Astrocyte of the cerebellum (primary cell): ENCODE results near the gene MXRA7.
"Not testable (repeated sequence)": the region's sequence is repeated elsewhere in the genome, so short reads cannot be mapped to it uniquely, and the experiment has no call there.

Experiments used
- DNase-seq: peaks from one replicate; pipeline ENCODE4 v3.0.0-alpha.2; 2011; ENCODE audit warnings: low read depth
- H3K4me3 ChIP-seq: 2 replicates; pipeline ENCODE4 v1.5.1; 2011; ENCODE audit warnings: mild to moderate bottlenecking, low read depth, low read length, moderate library complexity
- CTCF ChIP-seq: IDR thresholded peaks from 2 replicates; pipeline ENCODE4 v1.5.1; 2012; ENCODE audit warnings: low read length, low read depth, moderate library complexity, mild to moderate bottlenecking; ENCODE audit errors: missing control alignments
- in situ Hi-C: cut with HindIII; loops from 2 replicates; pipeline ENCODE4 v1.10.0; 2017; ENCODE audit warnings: low sequenced_read_pairs

Gene MXRA7

DNA sequence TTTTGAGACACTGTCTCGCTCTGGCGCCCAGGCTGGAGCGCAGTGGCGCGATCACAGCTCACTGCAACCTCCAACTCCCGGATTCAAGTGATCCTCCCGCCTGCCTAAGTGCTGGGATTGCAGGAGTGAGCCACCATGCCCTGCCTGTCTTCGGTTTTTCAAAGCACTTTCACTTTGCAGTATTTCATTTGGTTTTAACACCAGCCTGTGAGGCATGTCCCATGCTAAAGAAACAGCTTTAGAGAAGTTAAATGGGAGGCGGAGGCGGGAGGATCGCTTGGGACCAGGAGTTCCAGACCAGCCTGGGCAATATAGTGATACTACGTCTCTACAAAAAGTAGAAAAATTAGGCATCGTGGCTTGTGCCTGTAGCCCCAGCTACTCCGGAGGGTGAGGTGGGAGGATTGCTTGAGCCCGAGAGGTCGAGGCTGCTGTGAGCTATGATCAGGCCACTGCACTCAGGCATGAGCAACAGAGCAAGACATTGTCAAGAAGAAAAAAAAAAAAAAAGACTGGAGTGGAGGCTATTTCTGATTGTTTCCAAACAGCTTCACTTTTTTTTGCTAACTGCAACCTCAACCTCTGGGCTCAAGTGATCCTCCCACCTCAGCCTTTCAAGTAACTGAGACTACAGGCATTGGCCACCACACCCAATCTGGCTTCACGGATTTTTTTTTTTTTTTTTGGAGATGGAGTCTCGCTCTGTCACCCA, 17.1 kb upstream of the MXRA7 start:
- H3K4me3 ChIP-seq, result peak overlapping the region; percentile 86
- no peak for TF ChIP-seq CTCF
- in situ Hi-C loops, result loop anchor here (25.0 kb wide), 1 partner anchor 166 kb away; a partner anchor contains a TSS
- DNase-seq, result no peak

GRCh38 chr17:76726776-76727718, 16.3 kb upstream of the MXRA7 start, which contains the start of gene METTL23:
Gene METTL23, plus strand, starts transcription at chr17:76726839. Its CDS starts 2,872 bp downstream, at chr17:76729711.
- in situ Hi-C loops, result loop anchor here (25.0 kb wide), 1 partner anchor 165 kb away; a partner anchor contains a TSS
- no peak for DNase-seq
- TF ChIP-seq CTCF, result peak; percentile 66
- peak within 1 kb of the TSS; percentile 86 for H3K4me3 ChIP-seq

DNA sequence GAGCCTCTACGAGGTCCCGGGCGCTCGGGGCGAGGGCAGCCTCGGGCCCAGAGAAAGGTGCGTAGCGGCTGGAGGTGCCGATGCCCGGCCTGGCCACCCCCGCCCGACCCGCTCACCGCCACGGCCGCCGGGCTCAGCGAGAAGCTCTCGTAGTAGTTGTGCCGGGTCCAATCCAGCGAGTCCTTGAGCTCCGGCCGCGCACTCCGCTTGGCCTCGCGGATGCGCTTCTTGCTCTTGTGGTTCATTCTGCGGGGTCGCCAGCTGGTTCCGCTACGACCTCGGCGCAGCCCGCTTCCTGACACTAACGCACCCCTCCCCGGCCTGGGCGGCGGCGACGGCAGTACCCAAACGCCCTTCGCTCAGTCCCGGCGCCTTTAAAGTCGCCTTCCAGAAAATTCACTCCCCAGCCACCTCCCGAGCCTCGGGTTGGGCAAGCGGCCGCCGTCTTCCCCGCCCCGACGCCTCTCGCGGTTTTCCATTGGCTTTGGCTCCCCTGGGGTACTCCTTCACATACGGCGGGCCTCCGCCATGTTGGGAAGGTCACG, 15.5 kb upstream of the MXRA7 start, which contains the start of gene JMJD6:
TSS of gene JMJD6 (minus strand) at position 376 of the 545 bp plus-strand sequence. CDS start at position 245, 131 bp downstream.
- in situ Hi-C loops, result loop anchor here (25.0 kb wide), 1 partner anchor 164 kb away; a partner anchor contains a TSS
- peak; percentile 87 for DNase-seq

DNA sequence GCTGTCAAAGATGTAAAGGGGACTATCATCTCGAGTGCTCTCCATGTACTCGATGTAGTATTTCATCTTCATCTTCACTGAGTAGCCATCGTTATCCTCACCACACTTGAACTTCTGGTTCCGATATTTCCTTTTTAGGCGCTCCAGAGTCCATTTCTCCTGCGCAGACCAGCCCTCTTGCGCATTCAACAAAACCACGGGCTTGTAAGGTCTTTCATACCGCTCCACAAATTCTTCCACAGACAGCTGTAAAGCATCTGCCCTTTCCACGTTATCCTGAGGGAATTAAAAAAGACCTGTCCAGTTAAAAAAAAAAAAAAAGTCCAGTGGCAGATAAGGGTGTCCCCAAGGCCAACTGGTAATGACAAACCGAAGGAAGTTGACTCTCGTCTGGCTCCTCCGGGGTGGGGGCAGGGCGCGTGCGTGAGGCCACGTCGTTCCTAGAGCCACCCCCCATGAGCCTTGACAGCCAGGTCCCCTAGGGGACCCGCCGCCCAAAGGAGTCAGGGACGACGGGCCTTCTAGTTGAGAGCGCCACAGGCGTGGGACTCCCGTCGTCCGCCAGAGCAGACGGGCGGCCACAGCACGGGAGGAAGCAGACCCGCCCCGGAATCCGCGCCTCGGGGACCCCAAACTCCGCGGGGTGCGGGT, 14.9 kb upstream of the MXRA7 start:
- no peak for TF ChIP-seq CTCF
- DNase-seq, result no peak
- peak overlapping the region; percentile 86 for H3K4me3 ChIP-seq
- in situ Hi-C loops, result loop anchor here (25.0 kb wide), 1 partner anchor 163 kb away; a partner anchor contains a TSS

More for the DNA sequence above, 15.5 kb upstream of the MXRA7 start, which contains the start of gene JMJD6:
- H3K4me3 ChIP-seq, result peak within 1 kb of the TSS; percentile 86
- no peak for TF ChIP-seq CTCF

DNA sequence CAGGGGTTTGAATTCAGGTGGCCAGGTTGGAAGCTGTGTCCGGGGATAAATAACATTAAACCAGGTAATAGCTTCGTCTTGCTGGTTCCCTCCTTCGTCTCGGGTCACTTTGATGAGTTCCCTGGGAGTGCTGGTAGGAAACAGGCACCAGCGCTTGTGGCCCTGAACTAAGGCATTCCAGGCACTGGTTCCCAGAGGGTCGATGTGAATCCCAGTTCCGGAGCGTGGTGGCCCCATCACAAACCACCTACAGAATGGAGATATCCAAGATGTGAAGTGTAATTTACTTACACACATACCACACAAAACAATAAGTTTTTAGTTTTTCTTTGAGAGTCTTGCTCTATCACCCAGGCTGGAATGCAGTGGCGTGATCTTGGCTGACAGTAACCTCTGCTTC, 13.0 kb upstream of the MXRA7 start:
- H3K4me3 ChIP-seq, result no peak overlapping the region
- no peak for TF ChIP-seq CTCF
- in situ Hi-C loops, result no loop called here
- no peak for DNase-seq

GRCh38 chr17:76722977-76723376, 12.2 kb upstream of the MXRA7 start:
- DNase-seq, in situ Hi-C loops, H3K4me3 ChIP-seq: not testable (repeated sequence)
